LHCN-M2 (cell line): ENCODE measurements around the gene PGM5. TPM values are rescaled to one million over a fixed set of nuclear protein-coding genes. Genes with fewer than 3 reads are reported as not detected.

ENCODE experiments used
- DNase-seq: peaks from one replicate; pipeline ENCODE4 v3.0.0-alpha.2; 2012; ENCODE audit warnings: low read depth
- total RNA-seq: library from RNA; depleted of rRNA; stranded (reverse); fragments of >200 nt; gene quantifications from 2 replicates; pipeline ENCODE4 v1.2.3, GENCODE V29; 2014

Gene PGM5
- total RNA-seq, 1 experiment from 2014 or later: not detected

- DNase-seq: no peak
Observed at GRCh38 chr9:68433531-68434110, 77.2 kb downstream of the PGM5 start.

GRCh38 chr9:68437785-68438184 lies 81.4 kb downstream of the PGM5 start:
- no peak for DNase-seq

- no peak for DNase-seq
Observed at GRCh38 chr9:68443624-68444023, 87.2 kb downstream of the PGM5 start.

GRCh38 chr9:68446836-68447235 lies 90.4 kb downstream of the PGM5 start:
- no peak for DNase-seq

- no peak for DNase-seq
Observed at GRCh38 chr9:68447611-68448010, 91.2 kb downstream of the PGM5 start.

- no peak for DNase-seq
Observed at GRCh38 chr9:68454579-68455334, 98.3 kb downstream of the PGM5 start.

GRCh38 chr9:68455451-68455850 lies 99.0 kb downstream of the PGM5 start:
- no peak for DNase-seq

- DNase-seq: no peak
Observed at GRCh38 chr9:68457803-68458202, 101.4 kb downstream of the PGM5 start.

GRCh38 chr9:68458918-68459317 lies 102.5 kb downstream of the PGM5 start:
- no peak for DNase-seq

GRCh38 chr9:68462105-68462775 lies 105.8 kb downstream of the PGM5 start:
- no peak for DNase-seq

- no peak for DNase-seq
Observed at GRCh38 chr9:68470067-68470466, 113.7 kb downstream of the PGM5 start.

- no peak for DNase-seq
Observed at GRCh38 chr9:68470634-68471033, 114.2 kb downstream of the PGM5 start.

GRCh38 chr9:68472119-68472518 lies 115.7 kb downstream of the PGM5 start:
- no peak for DNase-seq

GRCh38 chr9:68473790-68474189 lies 117.4 kb downstream of the PGM5 start:
- no peak for DNase-seq

- DNase-seq: no peak
Observed at GRCh38 chr9:68476422-68476821, 120.0 kb downstream of the PGM5 start.

- no peak for DNase-seq
Observed at GRCh38 chr9:68476847-68477246, 120.4 kb downstream of the PGM5 start.

GRCh38 chr9:68480807-68481206 lies 124.4 kb downstream of the PGM5 start:
- no peak for DNase-seq

- DNase-seq: no peak
Observed at GRCh38 chr9:68482548-68482947, 126.1 kb downstream of the PGM5 start.

GRCh38 chr9:68488126-68488525 lies 131.7 kb downstream of the PGM5 start:
- DNase-seq: no peak

GRCh38 chr9:68489646-68490045 lies 133.2 kb downstream of the PGM5 start:
- DNase-seq: no peak

GRCh38 chr9:68492806-68493205 lies 136.4 kb downstream of the PGM5 start:
- no peak for DNase-seq

- no peak for DNase-seq
Observed at GRCh38 chr9:68493541-68493940, 137.1 kb downstream of the PGM5 start.
